Adrenal gland (tissue), 5 donors: ENCODE results near the gene FAAP100.

ENCODE experiments used
- CTCF ChIP-seq, 6 experiments: fragments of 450-650 bp in 4 of 6; fragments of 200-600 bp in 2 of 6; sonication (generic) in 1 of 6; IDR thresholded peaks; 1 replicate in 5 of 6; 2 replicates in 1 of 6; pipeline versions ENCODE4 v1.5.1 to v1.8.0; 2016 to 2021; ENCODE audit warnings: antibody characterized with exemption in 6 of 6, mild to moderate bottlenecking in 2 of 6, moderate library complexity in 1 of 6
- POLR2A ChIP-seq, 2 donors: fragments of 450-650 bp; IDR thresholded peaks; one replicate each; pipeline ENCODE4 v1.6.1; 2017; ENCODE audit warnings: antibody characterized with exemption in 2 of 2, mild to moderate bottlenecking in 2 of 2, moderate library complexity in 1 of 2
- donor health status: DM: no; HTN: no; CAD: no.

- no peak for TF ChIP-seq CTCF (IDR thresholded peaks at IDR 0.05)
- no peak for TF ChIP-seq POLR2A (IDR thresholded peaks at IDR 0.05)
Observed at GRCh38 chr17:81492706-81493105, 59.4 kb downstream of the FAAP100 start.
